IMR-90 (cell line): ENCODE data around the gene VAMP5. TPM values are rescaled to one million over a fixed set of nuclear protein-coding genes. Genes with fewer than 3 reads are reported as not detected.
A peak's percentile ranks its signal among the peaks of the same experiment; 100 is the strongest.

Experiments
- ATAC-seq: fragments of 200-7000 bp; cut with Tn5 transposase; 2 replicates; pipeline ENCODE4 v1.9.1; 2020; ENCODE audit warnings: low read depth, mild to moderate bottlenecking, moderate library complexity
- BruUV-seq: library from RNA; stranded (reverse); fragments of 400-500 nt; replicated peaks from 2 replicates; lab custom pipeline; 2021; lab: Mats Ljungman, UMichigan
- CTCF ChIA-PET: fragments of 300-600 bp; formaldehyde crosslinking; extraction: SDS; loops from one replicate; lab custom pipeline; 2021; ENCODE audit warnings: antibody characterized with exemption; lab: Yijun Ruan, JAX
- POLR2A ChIA-PET: fragments of 300-600 bp; sonication (Branson Sonifier 250); formaldehyde crosslinking; loops from one replicate; lab custom pipeline; 2022; ENCODE audit warnings: antibody characterized with exemption; ENCODE audit not compliant: unreplicated experiment; lab: Charles Lee
- DNase-seq: peaks from one replicate; pipeline ENCODE4 v3.0.0; 2013
- H2AFZ ChIP-seq: replicated peaks from 2 replicates; pipeline ENCODE3; 2013; ENCODE audit warnings: low read length, mild to moderate bottlenecking; ENCODE audit not compliant: poor library complexity
- H2AK5ac ChIP-seq: 2 replicates; pipeline ENCODE4 v1.6.1; 2013; ENCODE audit warnings: low read depth, low read length, inconsistent platforms
- H2AK9ac ChIP-seq: replicated peaks from 2 replicates; pipeline ENCODE3; 2013; ENCODE audit warnings: mild to moderate bottlenecking, low read depth, low read length, moderate library complexity; ENCODE audit not compliant: poor library complexity
- H2BK120ac ChIP-seq: 2 replicates; pipeline ENCODE4 v1.6.1; 2013; ENCODE audit warnings: low read depth, low read length, inconsistent platforms
- H2BK15ac ChIP-seq: 3 replicates; pipeline ENCODE4 v1.6.1; 2013; ENCODE audit warnings: low read depth, low read length, inconsistent platforms
- H2BK20ac ChIP-seq: 2 replicates; pipeline ENCODE4 v1.6.1; 2013; ENCODE audit warnings: low read depth, mild to moderate bottlenecking, inconsistent platforms, low read length, moderate library complexity
- H2BK5ac ChIP-seq: 2 replicates; pipeline ENCODE4 v1.6.1; 2013; ENCODE audit warnings: mild to moderate bottlenecking, low read depth, low read length, inconsistent platforms; ENCODE audit not compliant: poor library complexity, severe bottlenecking
- H3K14ac ChIP-seq: replicated peaks from 2 replicates; pipeline ENCODE4 v1.6.1; 2013; ENCODE audit warnings: low read depth, low read length, inconsistent platforms
- H3K18ac ChIP-seq: 2 replicates; pipeline ENCODE4 v1.6.1; 2013; ENCODE audit warnings: low read depth, low read length, control low read depth
- H3K23ac ChIP-seq: 2 replicates; pipeline ENCODE4 v1.6.1; 2013; ENCODE audit warnings: low read depth, low read length, inconsistent platforms
- H3K27ac ChIP-seq: 2 replicates; pipeline ENCODE4 v1.5.1; 2013; ENCODE audit warnings: mild to moderate bottlenecking, control low read depth, low read length; ENCODE audit not compliant: insufficient read depth
- H3K27me3 ChIP-seq: 2 replicates; pipeline ENCODE4 v1.6.1; 2013; ENCODE audit warnings: low read length; ENCODE audit not compliant: control insufficient read depth, insufficient read depth
- H3K36me3 ChIP-seq: 2 replicates; pipeline ENCODE4 v1.6.1; 2013; ENCODE audit warnings: low read length, mixed read lengths; ENCODE audit not compliant: control insufficient read depth, insufficient read depth
- H3K4ac ChIP-seq: 2 replicates; pipeline ENCODE4 v1.6.1; 2013; ENCODE audit warnings: low read depth, low read length, inconsistent platforms
- H3K4me1 ChIP-seq: 2 replicates; pipeline ENCODE4 v1.6.1; 2013; ENCODE audit warnings: low read length, mixed read lengths; ENCODE audit not compliant: control insufficient read depth, insufficient read depth
- H3K4me2 ChIP-seq: 2 replicates; pipeline ENCODE4 v1.6.1; 2013; ENCODE audit warnings: low read depth, mild to moderate bottlenecking, control low read depth, low read length, moderate library complexity
- H3K4me3 ChIP-seq: 2 replicates; pipeline ENCODE4 v1.5.1; 2013; ENCODE audit warnings: low read depth, mild to moderate bottlenecking, control low read depth, low read length, moderate library complexity; ENCODE audit not compliant: insufficient read depth
- H3K56ac ChIP-seq: 2 replicates; pipeline ENCODE4 v1.6.1; 2013; ENCODE audit warnings: low read length, inconsistent platforms; ENCODE audit not compliant: insufficient read depth; ENCODE audit errors: extremely low read depth
- H3K79me1 ChIP-seq, 2 experiments: 2 replicates each; pipeline ENCODE4 v1.6.1; 2013; ENCODE audit warnings: low read length in 2 of 2, inconsistent platforms in 1 of 2, low read depth in 1 of 2
- H3K9ac ChIP-seq: 2 replicates; pipeline ENCODE4 v1.6.1; 2013; ENCODE audit warnings: low read depth, low read length, control low read depth
- H3K9me1 ChIP-seq: 2 replicates; pipeline ENCODE4 v1.6.1; 2013; ENCODE audit warnings: low read length, inconsistent platforms; ENCODE audit not compliant: insufficient read depth
- H3K9me3 ChIP-seq: 2 replicates; pipeline ENCODE4 v1.6.1; 2013; ENCODE audit warnings: low read length; ENCODE audit not compliant: control insufficient read depth, insufficient read depth
- H4K20me1 ChIP-seq: 2 replicates; pipeline ENCODE4 v1.6.1; 2013; ENCODE audit warnings: low read length, inconsistent platforms; ENCODE audit not compliant: insufficient read depth
- H4K5ac ChIP-seq: 2 replicates; pipeline ENCODE4 v1.6.1; 2013; ENCODE audit warnings: mild to moderate bottlenecking, low read depth, low read length, control low read depth
- H4K8ac ChIP-seq, 2 experiments: 2 replicates each; pipeline ENCODE4 v1.6.1; 2013; ENCODE audit warnings: low read depth in 2 of 2, low read length in 2 of 2, control low read depth in 1 of 2, inconsistent platforms in 1 of 2
- H4K91ac ChIP-seq: 2 replicates; pipeline ENCODE4 v1.6.1; 2013; ENCODE audit warnings: low read depth, low read length, inconsistent platforms; ENCODE audit not compliant: insufficient read depth
- BHLHE40 ChIP-seq: fragments of 150-350 bp; IDR thresholded peaks from 2 replicates; pipeline ENCODE4 v1.6.1; 2016; ENCODE audit warnings: mild to moderate bottlenecking, low read depth, low read length
- CEBPB ChIP-seq: IDR thresholded peaks from 2 replicates; pipeline ENCODE4 v1.6.1; 2012; ENCODE audit warnings: low read depth, low read length, improper control_type of control experiment
- CHD1 ChIP-seq: IDR thresholded peaks from 2 replicates; pipeline ENCODE4 v1.6.1; 2012; ENCODE audit warnings: low read depth, low read length, improper control_type of control experiment
- CTCF ChIP-seq: conservative IDR thresholded peaks from 2 replicates; pipeline ENCODE4 v1.5.1; 2012; ENCODE audit warnings: mild to moderate bottlenecking, low read depth, low read length, improper control_type of control experiment
- ELK1 ChIP-seq: fragments of 150-350 bp; IDR thresholded peaks from 2 replicates; pipeline ENCODE4 v1.6.1; 2016; ENCODE audit warnings: low read depth, mild to moderate bottlenecking, low read length, moderate library complexity, borderline replicate concordance
- FOS ChIP-seq: fragments of 150-350 bp; IDR thresholded peaks from 2 replicates; pipeline ENCODE4 v1.6.1; 2016; ENCODE audit warnings: low read depth, low read length
- MAFK ChIP-seq: IDR thresholded peaks from 2 replicates; pipeline ENCODE4 v1.6.1; 2012; ENCODE audit warnings: low read depth, low read length, improper control_type of control experiment
- MAZ ChIP-seq: IDR thresholded peaks from 2 replicates; pipeline ENCODE4 v1.6.1; 2012; ENCODE audit warnings: low read depth, mild to moderate bottlenecking, low read length, improper control_type of control experiment, moderate library complexity, borderline replicate concordance
- MXI1 ChIP-seq: IDR thresholded peaks from 2 replicates; pipeline ENCODE4 v1.6.1; 2012; ENCODE audit warnings: low read depth, mild to moderate bottlenecking, low read length, moderate library complexity, borderline replicate concordance
- NFE2L2 ChIP-seq: fragments of 150-350 bp; IDR thresholded peaks from 2 replicates; pipeline ENCODE4 v1.6.1; 2016; ENCODE audit warnings: low read depth, mild to moderate bottlenecking, low read length
- POLR2A ChIP-seq: IDR thresholded peaks from 2 replicates; pipeline ENCODE4 v1.6.1; 2012; ENCODE audit warnings: mild to moderate bottlenecking, low read depth, low read length
- RCOR1 ChIP-seq: IDR thresholded peaks from 2 replicates; pipeline ENCODE4 v1.6.1; 2012; ENCODE audit warnings: mild to moderate bottlenecking, low read length, improper control_type of control experiment; ENCODE audit not compliant: insufficient replicate concordance
- RFX5 ChIP-seq: IDR thresholded peaks from 2 replicates; pipeline ENCODE4 v1.8.0; 2012; ENCODE audit warnings: low read depth, mild to moderate bottlenecking, low read length, moderate library complexity
- SMC3 ChIP-seq: fragments of 150-350 bp; IDR thresholded peaks from 2 replicates; pipeline ENCODE4 v1.6.1; 2016; ENCODE audit warnings: low read depth, mild to moderate bottlenecking, antibody characterized with exemption, low read length, moderate library complexity
- WGBS, 2 experiments: methylation state at CpG; one replicate each; pipeline versions ENCODE4 v1.1.5 to v1.1.7; 2013; ENCODE audit warnings: missing lambda C conversion rate in 2 of 2; ENCODE audit not compliant: insufficient read length in 1 of 2; ENCODE audit errors: extremely low coverage in 2 of 2; 5-methylcytosine and 5-hydroxymethylcytosine counted together
- dilution Hi-C: fragments of 300-500 bp; cut with HindIII; formaldehyde crosslinking; loops from one replicate; pipeline ENCODE4 v1.14.3; 2018; ENCODE audit warnings: low sequenced_read_pairs; ENCODE audit not compliant: unreplicated experiment
- in situ Hi-C: fragments of 300-500 bp; cut with MboI; formaldehyde crosslinking; loops from 3 replicates; pipeline ENCODE4 v1.14.3; 2019; ENCODE audit warnings: low sequenced_read_pairs, inconsistent platforms, mixed read lengths
- intact Hi-C: fragments of 100-400 bp; cut with micrococcal nuclease; formaldehyde crosslinking; loops from 2 replicates; pipeline ENCODE4 v1.10.0; 2022
- polyA plus RNA-seq, 3 experiments: library from polyadenylated mRNA; depleted of rRNA; stranded (reverse); fragments of >200 nt; gene quantifications; 2 replicates each; pipeline ENCODE4 v1.2.3, GENCODE V29; 2012; ENCODE audit warnings: low replicate concordance in 1 of 3
- total RNA-seq: library from RNA; depleted of rRNA; stranded (reverse); fragments of >200 nt; gene quantifications from 2 replicates; pipeline ENCODE4 v1.2.3, GENCODE V29; 2012
- TF ChIP-seq, protein P1 (sequence below): fragments of 150-350 bp; IDR thresholded peaks from 2 replicates; pipeline ENCODE4 v1.6.1; 2017; ENCODE audit warnings: mild to moderate bottlenecking, antibody characterized with exemption, low read length, low read depth

The VAMP5 gene
- total and polyA plus RNA-seq, 2 of the 4 experiments (the other 2 are of a cell fraction): 13.8 to 103 TPM

- no TSS peak for BruUV-seq
- in situ Hi-C loops: no loop called here
- ChIA-PET CTCF (interaction anchor here (0.7 to 1.4 kb wide), 2 partner anchors 14 to 115 kb away, joined by 3 to 4 read pairs; no protein-coding TSS in a partner anchor), POLR2A (interaction anchor here (0.6 kb wide), 1 partner anchor 101 kb away, joined by 4 read pairs; no protein-coding TSS in a partner anchor)
- H2AK5ac ChIP-seq: peak overlapping the region; percentile 74
- peak overlapping the region; percentile 88 for H3K14ac ChIP-seq
- no peak overlapping the region for H2AK9ac ChIP-seq
- ATAC-seq: peak; percentile 7; the same call in 1 of the 2 replicates
- H3K27ac ChIP-seq: 0 out of 2 replicates have a peak overlapping the region, but pooled peaks have one; percentile 3
- peak overlapping the region; percentile 87 for H2BK120ac ChIP-seq
- H3K23ac ChIP-seq: peak overlapping the region; percentile 88
- no peaks in the 10 kb centered on the region for H3K9me3 ChIP-seq
- H4K91ac ChIP-seq: peak overlapping the region; percentile 41; the same call in 1 of the 2 replicates
- H2AFZ ChIP-seq: peak overlapping the region; percentile 19
- no peak overlapping the region for H3K4me3 ChIP-seq
- peaks cover 5% of the 10 kb centered on the region for H3K4me1 ChIP-seq
- dilution Hi-C loops: no loop called here
- H3K4me2 ChIP-seq: peak overlapping the region; percentile 55; the same call in 1 of the 2 replicates
- peak overlapping the region; percentile 79; the same call in 1 of the 2 replicates for H3K18ac ChIP-seq
- WGBS, 2 experiments: no CpG with 5 or more reads among the region's 3 CpGs
- H3K56ac ChIP-seq: peak overlapping the region; percentile 66
- H2BK5ac ChIP-seq: peak overlapping the region; percentile 94
- H3K9me1 ChIP-seq: peaks cover 2% of the 10 kb centered on the region; the same call in 1 of the 2 replicates
- peak overlapping the region; percentile 80 for H2BK20ac ChIP-seq
- intact Hi-C loops: loop anchor here (5.0 to 10.0 kb wide), 2 partner anchors 39 to 472 kb away; no protein-coding TSS in a partner anchor
- no peak overlapping the region for H3K9ac ChIP-seq
- H4K20me1 ChIP-seq: peaks cover 25% of the 10 kb centered on the region
- H3K79me1 ChIP-seq: peaks cover 13 to 24% of the 10 kb centered on the region in 2 experiments
- peak overlapping the region; percentile 73; the same call in 1 of the 2 replicates for H4K5ac ChIP-seq
- peak; percentile 89 for DNase-seq
- H3K36me3 ChIP-seq: peaks cover 5% of the 10 kb centered on the region
- peak overlapping the region; percentile 84 for H3K4ac ChIP-seq
- H4K8ac ChIP-seq: peak overlapping the region in 1 of 2 experiments; percentile 80; a peak in 2 of 4 replicates
- no peaks in the 10 kb centered on the region for H3K27me3 ChIP-seq
- H2BK15ac ChIP-seq: peak overlapping the region; percentile 79; the same call in 1 of the 3 replicates
- no peak for TF ChIP-seq POLR2A
- TF ChIP-seq NFE2L2: no peak
- TF ChIP-seq MXI1: no peak
- no peak for TF ChIP-seq MAZ
- TF ChIP-seq, protein P1, sequence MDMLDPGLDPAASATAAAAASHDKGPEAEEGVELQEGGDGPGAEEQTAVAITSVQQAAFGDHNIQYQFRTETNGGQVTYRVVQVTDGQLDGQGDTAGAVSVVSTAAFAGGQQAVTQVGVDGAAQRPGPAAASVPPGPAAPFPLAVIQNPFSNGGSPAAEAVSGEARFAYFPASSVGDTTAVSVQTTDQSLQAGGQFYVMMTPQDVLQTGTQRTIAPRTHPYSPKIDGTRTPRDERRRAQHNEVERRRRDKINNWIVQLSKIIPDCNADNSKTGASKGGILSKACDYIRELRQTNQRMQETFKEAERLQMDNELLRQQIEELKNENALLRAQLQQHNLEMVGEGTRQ: no peak
- no peak for TF ChIP-seq BHLHE40
- peak; percentile 21; the same call in 1 of the 2 replicates for TF ChIP-seq SMC3
- TF ChIP-seq CHD1: no peak
- TF ChIP-seq FOS: peak; percentile 61
- TF ChIP-seq ELK1: no peak
- TF ChIP-seq CEBPB: no peak
- TF ChIP-seq CTCF: no peak
- no peak for TF ChIP-seq RFX5
- peak; percentile 12; the same call in 1 of the 2 replicates for TF ChIP-seq MAFK
- TF ChIP-seq RCOR1: no peak
Observed at GRCh38 chr2:85536479-85536878, 47.8 kb upstream of the VAMP5 start.
